SK-N-SH (cell line): Measurements from ENCODE around the gene UNC119. TPM values are rescaled to one million over a fixed set of nuclear protein-coding genes. Genes with fewer than 3 reads are reported as not detected.

Experiments
- CTCF ChIA-PET: fragments of 300-600, 350-600 bp; formaldehyde crosslinking; extraction: SDS; loops from one replicate; lab custom pipeline; 2021; lab: Yijun Ruan, JAX
- POLR2A ChIA-PET: fragments of 350-600 bp; sonication (Branson Sonifier 250); formaldehyde crosslinking; extraction: SDS; loops from one replicate; lab custom pipeline; 2020; ENCODE audit warnings: antibody characterized with exemption, inconsistent platforms; lab: Yijun Ruan, JAX
- DNase-seq: peaks from one replicate; pipeline ENCODE4 v3.0.0; 2012
- H2AFZ ChIP-seq: fragments of 200-600 bp; sonication (generic); 2 replicates; pipeline ENCODE4 v1.8.1; 2016; ENCODE audit warnings: antibody characterized with exemption, mild to moderate bottlenecking, low read depth
- H3F3A ChIP-seq: fragments of 200-600 bp; sonication (generic); replicated peaks from 2 replicates; pipeline ENCODE3; 2016; ENCODE audit warnings: antibody characterized with exemption, mild to moderate bottlenecking; ENCODE audit not compliant: insufficient read depth
- H3K27ac ChIP-seq, 2 experiments: fragments of 200-500 bp in 1 of 2; fragments of 200-600 bp in 1 of 2; sonication (Bioruptor generic) in 1 of 2; sonication (generic), shearing (Covaris generic) in 1 of 2; 2 replicates each; pipeline versions ENCODE4 v1.5.1 to v1.6.1; 2014 to 2016; ENCODE audit warnings: low read depth in 2 of 2, inconsistent platforms in 1 of 2, low read length in 1 of 2, mild to moderate bottlenecking in 1 of 2, mixed read lengths in 1 of 2
- H3K27me3 ChIP-seq: fragments of 200-600 bp; sonication (generic), shearing (Covaris generic); 2 replicates; pipeline ENCODE4 v1.6.1; 2016; ENCODE audit warnings: mixed run types; ENCODE audit not compliant: insufficient read depth
- H3K36me3 ChIP-seq, 2 experiments: fragments of 200-500 bp in 1 of 2; fragments of 200-600 bp in 1 of 2; sonication (Bioruptor generic) in 1 of 2; sonication (generic) in 1 of 2; replicated peaks in 1 of 2; 2 replicates each; pipeline versions ENCODE3 to v1.5.1; 2014 to 2016; ENCODE audit warnings: low read length in 1 of 2, mild to moderate bottlenecking in 1 of 2; ENCODE audit not compliant: insufficient read depth in 2 of 2, control insufficient read depth in 1 of 2
- H3K4me1 ChIP-seq, 2 experiments: fragments of 200-500 bp in 1 of 2; fragments of 200-600 bp in 1 of 2; sonication (Bioruptor generic) in 1 of 2; sonication (generic), shearing (Covaris generic) in 1 of 2; 2 replicates each; pipeline versions ENCODE4 v1.5.1 to v1.6.1; 2014 to 2016; ENCODE audit warnings: low read depth in 1 of 2, low read length in 1 of 2, mixed run types in 1 of 2; ENCODE audit not compliant: insufficient read depth in 2 of 2, control insufficient read depth in 1 of 2
- H3K4me2 ChIP-seq: fragments of 200-600 bp; sonication (generic), shearing (Covaris generic); 2 replicates; pipeline ENCODE4 v1.6.1; 2017; ENCODE audit warnings: mixed run types
- H3K4me3 ChIP-seq, 2 experiments: fragments of 200-500 bp in 1 of 2; fragments of 200-600 bp in 1 of 2; sonication (Bioruptor generic) in 1 of 2; sonication (generic), shearing (Covaris generic) in 1 of 2; 2 replicates each; pipeline versions ENCODE4 v1.5.1 to v1.8.1; 2014 to 2016; ENCODE audit warnings: low read depth in 2 of 2, inconsistent platforms in 1 of 2, low read length in 1 of 2, mild to moderate bottlenecking in 1 of 2, mixed read lengths in 1 of 2, moderate library complexity in 1 of 2
- H3K79me2 ChIP-seq: fragments of 200-600 bp; sonication (generic); 2 replicates; pipeline ENCODE4 v1.8.1; 2017; ENCODE audit warnings: mild to moderate bottlenecking; ENCODE audit not compliant: insufficient read depth
- H3K9ac ChIP-seq: fragments of 200-600 bp; sonication (generic); 2 replicates; pipeline ENCODE4 v1.6.1; 2017; ENCODE audit warnings: mixed run types
- H3K9me2 ChIP-seq: fragments of 200-600 bp; sonication (generic); 2 replicates; pipeline ENCODE4 v1.6.1; 2017; ENCODE audit warnings: mixed run types
- H3K9me3 ChIP-seq: fragments of 200-600 bp; sonication (generic); 2 replicates; pipeline ENCODE4 v1.6.1; 2017; ENCODE audit warnings: mixed run types, mild to moderate bottlenecking, moderate library complexity
- H4K20me1 ChIP-seq: fragments of 200-600 bp; sonication (generic); 2 replicates; pipeline ENCODE4 v1.6.1; 2017; ENCODE audit warnings: mild to moderate bottlenecking, mixed run types; ENCODE audit not compliant: insufficient read depth
- ELF1 ChIP-seq: IDR thresholded peaks from 2 replicates; pipeline ENCODE4 v1.4.0; 2012
- EP300 ChIP-seq, 2 experiments: IDR thresholded peaks; 2 replicates each; pipeline versions ENCODE4 v1.4.0 to v1.6.1; 2012; ENCODE audit warnings: borderline replicate concordance in 1 of 2, low read depth in 1 of 2, low read length in 1 of 2
- EZH2phosphoT487 ChIP-seq: fragments of 200-600 bp; sonication (generic); IDR thresholded peaks from 2 replicates; pipeline ENCODE4 v1.6.1; 2017; ENCODE audit warnings: low read depth, mixed run types, mild to moderate bottlenecking, antibody characterized with exemption, moderate library complexity, borderline replicate concordance
- FOXJ3 ChIP-seq: sonication (generic); formaldehyde crosslinking; IDR thresholded peaks from 2 replicates; pipeline ENCODE4 v1.5.1; 2020; ENCODE audit warnings: mild to moderate bottlenecking, missing genetic modification reagents
- GATA2 ChIP-seq: sonication (generic); formaldehyde crosslinking; IDR thresholded peaks from 2 replicates; pipeline ENCODE4 v1.5.0; 2020; ENCODE audit warnings: mild to moderate bottlenecking, missing genetic modification reagents
- IRF3 ChIP-seq: fragments of 150-350 bp; IDR thresholded peaks from 2 replicates; pipeline ENCODE4 v1.6.1; 2016; ENCODE audit warnings: mild to moderate bottlenecking, low read depth, low read length
- NFIC ChIP-seq: IDR thresholded peaks from 2 replicates; pipeline ENCODE4 v1.4.0; 2012; ENCODE audit warnings: borderline replicate concordance
- NRF1 ChIP-seq: IDR thresholded peaks from 2 replicates; pipeline ENCODE4 v1.6.1; 2012; ENCODE audit warnings: low read depth, mild to moderate bottlenecking, low read length
- REST ChIP-seq: IDR thresholded peaks from 2 replicates; pipeline ENCODE4 v1.6.1; 2012; ENCODE audit warnings: mild to moderate bottlenecking, low read depth, low read length, moderate library complexity
- SIN3A ChIP-seq: IDR thresholded peaks from 2 replicates; pipeline ENCODE4 v1.6.1; 2012; ENCODE audit warnings: low read depth, mild to moderate bottlenecking, low read length, moderate library complexity, borderline replicate concordance
- TAF1 ChIP-seq: IDR thresholded peaks from 2 replicates; pipeline ENCODE4 v1.6.1; 2012; ENCODE audit warnings: low read depth, mild to moderate bottlenecking, low read length, moderate library complexity, borderline replicate concordance
- WGBS: methylation state at CpG from one replicate; pipeline ENCODE4 v1.1.6; 2017; ENCODE audit warnings: low lambda C conversion rate; 5-methylcytosine and 5-hydroxymethylcytosine counted together
- polyA plus RNA-seq, 3 experiments: library from polyadenylated mRNA; depleted of rRNA; stranded (reverse); fragments of >200 nt; gene quantifications; 2 replicates each; pipeline ENCODE4 v1.2.3, GENCODE V29; 2012
- TF ChIP-seq, protein P1 (sequence below): fragments of 150-350 bp; IDR thresholded peaks from 2 replicates; pipeline ENCODE4 v1.6.1; 2017; ENCODE audit warnings: antibody characterized with exemption, low read length, low read depth, borderline replicate concordance

The UNC119 gene
- polyA plus RNA-seq, 1 of the 3 experiments (the other 2 are of a cell fraction) = 89.9 TPM

- Histone ChIP-seq H3K9me2 (no peaks in the 10 kb centered on the region), H3K27ac (no peak overlapping the region), H3K79me2 (peaks cover 16% of the 10 kb centered on the region), H2AFZ (no peak overlapping the region), H3F3A (peaks cover 5% of the 10 kb centered on the region), H3K36me3 (peaks cover 21 to 33% of the 10 kb centered on the region in 2 experiments), H3K27me3 (no peaks in the 10 kb centered on the region), H3K9me3 (no peaks in the 10 kb centered on the region), H3K4me1 (peaks cover 3 to 27% of the 10 kb centered on the region in 2 experiments; a peak in 2 of 4 replicates), H3K4me3 (no peak overlapping the region), H3K4me2 (no peak overlapping the region), H3K9ac (no peak overlapping the region), H4K20me1 (peaks cover 15% of the 10 kb centered on the region)
- TF ChIP-seq, protein P1, sequence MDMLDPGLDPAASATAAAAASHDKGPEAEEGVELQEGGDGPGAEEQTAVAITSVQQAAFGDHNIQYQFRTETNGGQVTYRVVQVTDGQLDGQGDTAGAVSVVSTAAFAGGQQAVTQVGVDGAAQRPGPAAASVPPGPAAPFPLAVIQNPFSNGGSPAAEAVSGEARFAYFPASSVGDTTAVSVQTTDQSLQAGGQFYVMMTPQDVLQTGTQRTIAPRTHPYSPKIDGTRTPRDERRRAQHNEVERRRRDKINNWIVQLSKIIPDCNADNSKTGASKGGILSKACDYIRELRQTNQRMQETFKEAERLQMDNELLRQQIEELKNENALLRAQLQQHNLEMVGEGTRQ = no peak
- TF ChIP-seq NRF1 (no peak), ELF1 (no peak), NFIC (no peak), FOXJ3 (CRISPR knock-in tag) (no peak)
- POLR2A ChIA-PET = no interaction called here
- 94% methylated on average over 6 of the region's 6 CpGs for WGBS
- CTCF ChIA-PET = no interaction called here
- DNase-seq = no peak
These were observed 2.1 kb upstream of the UNC119 start for GRCh38 chr17:28554565-28554964.

DNA sequence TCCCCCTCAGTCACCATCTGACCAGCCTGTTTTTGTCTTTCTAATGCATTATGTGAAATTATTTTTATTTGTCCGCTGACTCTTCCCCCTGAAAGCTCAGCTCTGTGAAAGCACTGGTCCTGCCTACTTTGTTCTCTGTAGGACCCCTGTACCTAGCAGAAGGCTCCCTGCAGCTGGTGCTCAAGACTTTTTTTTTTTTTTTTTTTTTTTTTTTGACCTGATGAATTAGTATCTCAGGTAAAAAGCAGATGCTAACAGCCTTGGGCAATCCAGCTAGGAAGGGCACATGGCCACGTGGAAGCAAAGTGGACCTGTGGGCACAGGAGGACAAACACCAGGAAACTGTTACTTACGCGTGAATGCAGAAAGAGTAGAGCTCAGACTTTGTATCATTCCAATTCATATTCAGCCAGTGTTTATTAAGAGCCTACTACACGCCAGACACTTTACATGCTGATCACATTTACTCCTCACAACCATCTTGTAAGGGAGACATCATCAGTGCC is 629 bp upstream of the UNC119 start:
- no peak for TF ChIP-seq EZH2phosphoT487
- TF ChIP-seq IRF3 = no peak
- TF ChIP-seq REST = no peak
- TF ChIP-seq, protein P1 = no peak
- no peak for TF ChIP-seq GATA2
- TF ChIP-seq SIN3A = no peak
- TF ChIP-seq EP300 (IDR thresholded peaks at IDR 0.05; ENCODE audit: borderline replicate concordance in 1 of 2, low read depth in 1 of 2, low read length in 1 of 2) = no peak
- TF ChIP-seq TAF1 = no peak
- DNase-seq = no peak
- WGBS = 96% methylated on average over 5 of the region's 5 CpGs

More for the DNA sequence above, 629 bp upstream of the UNC119 start:
- Histone ChIP-seq H3K9ac (no peak overlapping the region), H3K4me1 (peaks cover 3 to 33% of the 10 kb centered on the region in 2 experiments; a peak in 2 of 4 replicates), H3K27ac (peak overlapping the region in 1 of 2 experiments; percentile 38; a peak in 2 of 4 replicates), H3K9me3 (no peaks in the 10 kb centered on the region), H2AFZ (peak overlapping the region; percentile 87; the same call in 1 of the 2 replicates), H4K20me1 (peaks cover 15% of the 10 kb centered on the region), H3K4me3 (0 out of 4 replicates have a peak overlapping the region, but pooled peaks of 1 of the 2 experiments have one; percentile 90), H3F3A (peaks cover 5% of the 10 kb centered on the region), H3K79me2 (peaks cover 16% of the 10 kb centered on the region), H3K4me2 (peak overlapping the region; percentile 89; the same call in 1 of the 2 replicates), H3K9me2 (no peaks in the 10 kb centered on the region), H3K36me3 (peaks cover 13 to 28% of the 10 kb centered on the region in 2 experiments), H3K27me3 (no peaks in the 10 kb centered on the region)
- POLR2A ChIA-PET = interaction anchor here (1.3 kb wide), 1 partner anchor 167 kb away, joined by 4 read pairs; the partner anchor contains the start of gene RPL23A
- CTCF ChIA-PET = interaction anchor here (0.8 to 1.4 kb wide), 3 partner anchors 12 to 72 kb away, joined by 4 to 5 read pairs (median 4); no protein-coding TSS in a partner anchor
